ENCODE results near the gene BTBD9.

The BTBD9 gene

GRCh38 chr6:38483526-38483925 lies 156.2 kb downstream of the BTBD9 start:
- FAIRE-seq (no peak), DNase-seq (ENCODE audit: insufficient read length, low spot score) (no peak)

GRCh38 chr6:38482466-38482865 lies 157.3 kb downstream of the BTBD9 start:
- FAIRE-seq (no peak), DNase-seq (ENCODE audit: insufficient read length, low spot score) (no peak)
- TF ChIP-seq CTCF (IDR thresholded peaks at IDR 0.05; ENCODE audit: insufficient read depth, missing control alignments): no peak

More at GRCh38 chr6:38483526-38483925, 156.2 kb downstream of the BTBD9 start:
- TF ChIP-seq CTCF (IDR thresholded peaks at IDR 0.05; ENCODE audit: insufficient read depth, missing control alignments): no peak

GRCh38 chr6:38481851-38482250 lies 157.9 kb downstream of the BTBD9 start:
- DNase-seq (ENCODE audit: insufficient read length, low spot score): no peak
- no peak for FAIRE-seq
- no peak for TF ChIP-seq CTCF (IDR thresholded peaks at IDR 0.05; ENCODE audit: insufficient read depth, missing control alignments)

GRCh38 chr6:38481211-38481836 lies 158.4 kb downstream of the BTBD9 start:
- FAIRE-seq (no peak), DNase-seq (ENCODE audit: insufficient read length, low spot score) (no peak)
- no peak for TF ChIP-seq CTCF (IDR thresholded peaks at IDR 0.05; ENCODE audit: insufficient read depth, missing control alignments)

- DNase-seq (ENCODE audit: insufficient read length, low spot score) (no peak), FAIRE-seq (no peak)
- no peak for TF ChIP-seq CTCF (IDR thresholded peaks at IDR 0.05; ENCODE audit: insufficient read depth, missing control alignments)
Observed at GRCh38 chr6:38480036-38480435, 159.7 kb downstream of the BTBD9 start.

- FAIRE-seq: no peak
- TF ChIP-seq CTCF (IDR thresholded peaks at IDR 0.05; ENCODE audit: insufficient read depth, missing control alignments): no peak
- no peak for DNase-seq (ENCODE audit: insufficient read length, low spot score)
Observed at GRCh38 chr6:38479331-38479730, 160.4 kb downstream of the BTBD9 start.

- no peak for DNase-seq (ENCODE audit: insufficient read length, low spot score)
- FAIRE-seq: no peak
- TF ChIP-seq CTCF (IDR thresholded peaks at IDR 0.05; ENCODE audit: insufficient read depth, missing control alignments): no peak
Observed at GRCh38 chr6:38477680-38478260, 162.0 kb downstream of the BTBD9 start.
